Bronchial epithelial cell (primary cell): Measurements from ENCODE around the gene TMEM184B. TPM values are rescaled to one million over a fixed set of nuclear protein-coding genes. Genes with fewer than 3 reads are reported as not detected.
A peak's percentile ranks its signal among the peaks of the same experiment; 100 is the strongest.
"Not testable (repeated sequence)": the region's sequence is repeated elsewhere in the genome, so short reads cannot be mapped to it uniquely, and the experiment has no call there.

ENCODE experiments used
- DNase-seq: peaks from one replicate; pipeline ENCODE4 v3.0.0-alpha.2; 2010; ENCODE audit warnings: low read depth
- FAIRE-seq: peaks from 2 replicates; lab custom pipeline; 2011; peaks lifted over from hg19 to GRCh38; lab: Jason Lieb, UNC
- H3K27me3 ChIP-seq: 2 replicates; pipeline ENCODE4 v1.5.1; 2011; ENCODE audit warnings: low read length; ENCODE audit not compliant: control insufficient read depth, insufficient read depth
- H3K36me3 ChIP-seq: 2 replicates; pipeline ENCODE4 v1.5.1; 2011; ENCODE audit warnings: low read length; ENCODE audit not compliant: control insufficient read depth, insufficient read depth
- H3K4me3 ChIP-seq: 2 replicates; pipeline ENCODE4 v1.5.1; 2011; ENCODE audit warnings: mild to moderate bottlenecking, low read depth, low read length, control low read depth
- total RNA-seq: library from RNA; depleted of rRNA; stranded (reverse); fragments of >200 nt; gene quantifications from 2 replicates; pipeline ENCODE4 v1.2.1, GENCODE V29; 2014
- TF ChIP-seq, protein P1 (sequence below): IDR thresholded peaks from 2 replicates; pipeline ENCODE4 v1.5.1; 2011; ENCODE audit warnings: mild to moderate bottlenecking, moderate library complexity, low read length, control low read depth, inconsistent platforms; ENCODE audit not compliant: insufficient read depth, severe bottlenecking

The TMEM184B gene
- total RNA-seq, 1 donor from 2014 or later: 7.1 TPM

GRCh38 chr22:38235240-38235850 is 37.5 kb downstream of the TMEM184B start:
- peaks cover 10% of the 10 kb centered on the region for H3K36me3 ChIP-seq
- no peaks in the 10 kb centered on the region for H3K27me3 ChIP-seq
- H3K4me3 ChIP-seq: no peak overlapping the region
- DNase-seq: no peak
- FAIRE-seq: no peak
- TF ChIP-seq, protein P1, sequence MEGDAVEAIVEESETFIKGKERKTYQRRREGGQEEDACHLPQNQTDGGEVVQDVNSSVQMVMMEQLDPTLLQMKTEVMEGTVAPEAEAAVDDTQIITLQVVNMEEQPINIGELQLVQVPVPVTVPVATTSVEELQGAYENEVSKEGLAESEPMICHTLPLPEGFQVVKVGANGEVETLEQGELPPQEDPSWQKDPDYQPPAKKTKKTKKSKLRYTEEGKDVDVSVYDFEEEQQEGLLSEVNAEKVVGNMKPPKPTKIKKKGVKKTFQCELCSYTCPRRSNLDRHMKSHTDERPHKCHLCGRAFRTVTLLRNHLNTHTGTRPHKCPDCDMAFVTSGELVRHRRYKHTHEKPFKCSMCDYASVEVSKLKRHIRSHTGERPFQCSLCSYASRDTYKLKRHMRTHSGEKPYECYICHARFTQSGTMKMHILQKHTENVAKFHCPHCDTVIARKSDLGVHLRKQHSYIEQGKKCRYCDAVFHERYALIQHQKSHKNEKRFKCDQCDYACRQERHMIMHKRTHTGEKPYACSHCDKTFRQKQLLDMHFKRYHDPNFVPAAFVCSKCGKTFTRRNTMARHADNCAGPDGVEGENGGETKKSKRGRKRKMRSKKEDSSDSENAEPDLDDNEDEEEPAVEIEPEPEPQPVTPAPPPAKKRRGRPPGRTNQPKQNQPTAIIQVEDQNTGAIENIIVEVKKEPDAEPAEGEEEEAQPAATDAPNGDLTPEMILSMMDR: no peak

DNA sequence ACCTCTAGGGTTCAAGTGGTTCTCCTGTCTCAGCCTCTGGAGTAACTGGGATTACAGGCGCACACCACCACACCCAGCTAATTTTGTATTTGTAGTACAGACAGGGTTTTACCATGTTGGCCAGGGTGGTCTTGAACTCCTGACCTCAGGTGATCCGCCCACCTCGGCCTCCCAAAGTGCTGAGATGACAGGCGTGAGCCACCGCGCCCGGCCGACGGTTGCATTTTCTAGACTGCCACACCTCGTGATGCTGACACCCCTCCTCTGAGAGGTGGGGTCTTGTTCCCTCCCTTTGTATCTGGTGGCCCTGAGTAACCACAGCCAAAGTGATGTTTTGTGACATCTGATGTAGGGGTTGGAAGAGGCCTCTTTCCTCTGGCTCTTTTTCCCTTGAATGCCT is 39.0 kb downstream of the TMEM184B start:
- H3K27me3 ChIP-seq, H3K4me3 ChIP-seq, FAIRE-seq, H3K36me3 ChIP-seq, DNase-seq: not testable (repeated sequence)

DNA sequence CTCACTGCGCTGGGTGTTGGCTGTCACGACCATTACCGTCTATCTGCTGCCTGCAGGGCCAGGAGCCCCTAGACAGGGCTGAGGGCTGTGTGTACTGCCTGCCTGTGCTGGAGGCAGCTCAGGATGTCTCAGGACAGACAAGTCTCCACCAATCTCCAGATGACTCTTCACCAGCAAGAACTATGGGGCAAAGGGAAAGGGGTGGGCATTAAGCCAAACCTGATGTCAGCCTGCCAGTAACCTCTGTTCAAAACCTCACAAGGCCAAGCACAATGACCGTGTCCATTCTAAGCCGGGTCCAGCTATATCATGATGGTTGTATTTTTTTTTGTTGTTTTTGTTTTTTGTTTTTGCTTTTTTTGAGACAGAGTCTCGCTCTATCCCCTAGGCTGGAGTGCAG is 39.4 kb downstream of the TMEM184B start:
- Histone ChIP-seq H3K4me3 (no peak overlapping the region), H3K36me3 (peaks cover 10% of the 10 kb centered on the region), H3K27me3 (no peaks in the 10 kb centered on the region)
- TF ChIP-seq, protein P1: no peak
- DNase-seq (peak; percentile 58), FAIRE-seq (no peak)

DNA sequence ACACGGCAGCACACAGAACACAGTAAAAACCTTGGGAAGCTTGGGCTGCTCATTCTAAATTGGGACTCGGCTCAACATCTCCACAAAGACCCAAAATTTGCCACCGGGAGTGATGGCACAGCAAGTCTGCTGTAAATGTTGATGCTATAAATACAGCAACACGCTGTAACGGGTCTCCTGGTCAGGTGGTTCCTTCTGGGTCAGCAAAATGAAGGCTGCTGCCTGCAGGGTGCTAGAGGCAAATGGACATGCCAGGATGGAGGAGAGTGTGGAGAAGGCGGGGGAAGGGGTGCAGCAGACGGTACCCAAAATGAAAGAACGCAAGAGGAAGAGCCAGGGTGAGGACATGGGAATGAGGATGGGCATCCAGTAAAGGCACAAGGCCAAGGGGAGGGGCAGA is 40.6 kb downstream of the TMEM184B start:
- TF ChIP-seq, protein P1: no peak
- Histone ChIP-seq H3K4me3 (no peak overlapping the region), H3K36me3 (peaks cover 12% of the 10 kb centered on the region), H3K27me3 (no peaks in the 10 kb centered on the region)
- no peak for DNase-seq
- FAIRE-seq: no peak

GRCh38 chr22:38230916-38231315 is 41.9 kb downstream of the TMEM184B start:
- Histone ChIP-seq H3K27me3 (no peaks in the 10 kb centered on the region), H3K36me3 (peaks cover 18% of the 10 kb centered on the region), H3K4me3 (no peak overlapping the region)
- no peak for DNase-seq
- no peak for FAIRE-seq
- TF ChIP-seq, protein P1: no peak

DNA sequence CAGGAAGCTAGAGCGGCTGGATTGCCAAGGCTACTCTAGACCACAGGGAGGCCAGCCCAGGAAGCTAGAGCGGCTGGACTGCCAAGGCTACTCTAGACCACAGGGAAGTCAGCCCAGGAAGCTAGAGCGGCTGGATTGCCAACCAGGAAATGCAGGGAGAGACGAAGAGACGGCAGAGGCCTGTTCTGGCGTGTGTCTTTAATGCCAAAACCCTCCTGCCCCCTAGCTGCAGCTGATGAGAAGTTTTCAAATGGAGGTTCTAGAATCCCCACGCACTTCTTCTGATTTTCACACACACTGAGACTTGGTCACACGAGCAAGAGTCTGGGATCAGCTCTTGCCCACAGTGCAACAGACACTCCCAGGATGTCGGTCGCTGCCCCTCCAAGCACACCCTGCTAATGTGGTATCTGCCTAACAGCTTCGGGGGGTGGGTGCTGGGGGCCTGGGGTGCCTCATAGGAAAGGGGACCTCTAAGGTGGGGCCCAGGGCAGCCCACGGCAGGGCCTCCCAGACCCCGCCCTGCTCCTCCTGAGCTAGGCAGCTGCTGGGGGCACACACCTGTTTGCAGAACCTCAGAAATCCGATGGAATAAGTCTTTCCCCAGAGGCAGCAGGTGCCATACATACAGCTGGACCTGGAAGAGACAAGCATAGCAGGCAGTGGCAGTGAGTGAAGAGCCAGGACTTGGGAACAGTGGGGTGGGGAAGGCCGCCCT is 42.5 kb downstream of the TMEM184B start:
- Histone ChIP-seq H3K27me3 (no peaks in the 10 kb centered on the region), H3K36me3 (peaks cover 23% of the 10 kb centered on the region), H3K4me3 (no peak overlapping the region)
- peak; percentile 78 for DNase-seq
- TF ChIP-seq, protein P1: peak; percentile 85
- FAIRE-seq: no peak
